HepG2 (cell line): ENCODE data around the gene INPP1. TPM values are rescaled to one million over a fixed set of nuclear protein-coding genes. Genes with fewer than 3 reads are reported as not detected.
A peak's percentile ranks its signal among the peaks of the same experiment; 100 is the strongest.

ENCODE experiments used
- BRD4 ChIP-seq: sonication (generic); formaldehyde crosslinking; IDR thresholded peaks from 2 replicates; pipeline ENCODE4 v1.4.0; 2020; ENCODE audit warnings: missing genetic modification reagents
- CAMTA2 ChIP-seq: sonication (generic); formaldehyde crosslinking; IDR thresholded peaks from 2 replicates; pipeline ENCODE4 v1.4.0; 2020; ENCODE audit warnings: mild to moderate bottlenecking, missing genetic modification reagents, borderline replicate concordance
- CEBPB ChIP-seq: IDR thresholded peaks from 2 replicates; pipeline ENCODE4 v1.6.1; 2011; ENCODE audit warnings: low read depth, low read length, improper control_type of control experiment, borderline replicate concordance
- EHMT2 ChIP-seq: fragments of 200-600 bp; sonication (generic); IDR thresholded peaks from 2 replicates; pipeline ENCODE4 v1.7.0; 2017; ENCODE audit warnings: antibody characterized with exemption, low read depth, low read length, borderline replicate concordance
- HNF4A ChIP-seq: sonication (generic); formaldehyde crosslinking; IDR thresholded peaks from 2 replicates; pipeline ENCODE4 v1.4.0; 2020; ENCODE audit warnings: missing genetic modification reagents
- IKZF1 ChIP-seq: fragments of 450-650 bp; IDR thresholded peaks from 2 replicates; pipeline ENCODE4 v1.7.1; 2016
- MEF2D ChIP-seq: sonication (generic); formaldehyde crosslinking; IDR thresholded peaks from 2 replicates; pipeline ENCODE4 v1.5.1; 2020; ENCODE audit warnings: mild to moderate bottlenecking, missing genetic modification reagents
- NFE2L1 ChIP-seq: sonication (generic); formaldehyde crosslinking; IDR thresholded peaks from 2 replicates; pipeline ENCODE4 v1.4.0; 2020; ENCODE audit warnings: missing genetic modification reagents, mild to moderate bottlenecking, borderline replicate concordance
- NR1H2 ChIP-seq: sonication (generic); formaldehyde crosslinking; IDR thresholded peaks from 2 replicates; pipeline ENCODE4 v1.8.1; 2022; ENCODE audit warnings: low read depth, missing genetic modification reagents, borderline replicate concordance
- NRL ChIP-seq: sonication (generic); formaldehyde crosslinking; IDR thresholded peaks from 2 replicates; pipeline ENCODE4 v1.5.0; 2020; ENCODE audit warnings: missing genetic modification reagents, mild to moderate bottlenecking, moderate library complexity, borderline replicate concordance
- PHB2 ChIP-seq: fragments of 450-650 bp; IDR thresholded peaks from 2 replicates; pipeline ENCODE4 v1.6.1; 2018; ENCODE audit not compliant: partially characterized antibody
- PHF5A ChIP-seq: IDR thresholded peaks from one replicate; pipeline ENCODE4 v1.6.1; 2018; ENCODE audit warnings: low read depth, missing genetic modification reagents; ENCODE audit not compliant: unreplicated experiment
- POLR2AphosphoS2 ChIP-seq: IDR thresholded peaks from 2 replicates; pipeline ENCODE4 v1.6.1; 2011; ENCODE audit warnings: low read depth, low read length, improper control_type of control experiment
- PRDM10 ChIP-seq: sonication (generic); formaldehyde crosslinking; IDR thresholded peaks from 2 replicates; pipeline ENCODE4 v1.4.0; 2020; ENCODE audit warnings: low read depth, missing genetic modification reagents
- SRF ChIP-seq: IDR thresholded peaks from 2 replicates; pipeline ENCODE4 v1.6.1; 2011; ENCODE audit warnings: mild to moderate bottlenecking, low read depth, low read length, moderate library complexity
- THAP11 ChIP-seq: IDR thresholded peaks from 2 replicates; pipeline ENCODE4 v1.6.1; 2016; ENCODE audit warnings: missing biosample characterization, missing genetic modification reagents
- ZNF549 ChIP-seq: sonication (generic); formaldehyde crosslinking; IDR thresholded peaks from 2 replicates; pipeline ENCODE4 v1.5.0; 2020; ENCODE audit warnings: missing genetic modification reagents
- ZSCAN31 ChIP-seq: sonication (generic); formaldehyde crosslinking; IDR thresholded peaks from 2 replicates; pipeline ENCODE4 v1.5.0; 2020; ENCODE audit warnings: low read depth, mild to moderate bottlenecking, missing genetic modification reagents
- polyA plus RNA-seq, 8 experiments: library from polyadenylated mRNA; depleted of rRNA in 3 of 8; stranded (reverse) in 7 of 8; unstranded in 1 of 8; fragments of >200 nt; fragmentation: Illumina TruSeq in 4 of 8; extraction: Trizol in 4 of 8; gene quantifications; 2 replicates each; pipeline versions ENCODE4 v1.2.1 to v1.2.3, GENCODE V29; 2011 to 2016; ENCODE audit warnings: low read depth in 4 of 8, missing spikeins in 1 of 8, mixed read lengths in 1 of 8; ENCODE audit not compliant: insufficient read depth in 1 of 8
- total RNA-seq, 5 experiments: library from RNA; depleted of rRNA; stranded (reverse); fragments of >200 nt; fragmentation: Illumina TruSeq; extraction: Trizol; gene quantifications; 2 replicates each; pipeline ENCODE4 v1.2.3, GENCODE V29; 2016; ENCODE audit warnings: low read depth in 1 of 5
- TF ChIP-seq, protein P1 (sequence below): sonication (generic); formaldehyde crosslinking; IDR thresholded peaks from 2 replicates; pipeline ENCODE4 v1.4.0; 2020; ENCODE audit warnings: missing genetic modification reagents, borderline replicate concordance
- TF ChIP-seq, protein P2 (sequence below): sonication (generic); formaldehyde crosslinking; IDR thresholded peaks from 2 replicates; pipeline ENCODE4 v1.4.0; 2020; ENCODE audit warnings: missing genetic modification reagents, borderline replicate concordance

Gene INPP1
- total and polyA plus RNA-seq, 2 of the 13 experiments (the other 11 are each of a cell fraction or from before 2014, with no cell fraction given) = 10.0 to 13.3 TPM

- TF ChIP-seq CAMTA2 (CRISPR knock-in tag) (peak; percentile 92; the same call in 1 of the 2 replicates), PRDM10 (CRISPR knock-in tag) (peak; percentile 50), PHF5A (CRISPR knock-in tag) (peak; percentile 87), MEF2D (peak; percentile 86; the same call in 1 of the 2 replicates), HNF4A (CRISPR knock-in tag) (0 out of 2 replicates have a peak, but pooled peaks have one; percentile 51), PHB2 (no peak), NFE2L1 (no peak), SRF (0 out of 2 replicates have a peak, but pooled peaks have one; percentile 16), NRL (CRISPR knock-in tag) (no peak), BRD4 (CRISPR knock-in tag) (peak; percentile 46; the same call in 1 of the 2 replicates), EHMT2 (no peak; the same call in 1 of the 2 replicates), NR1H2 (CRISPR knock-in tag) (no peak), ZNF549 (no peak), IKZF1 (no peak), ZSCAN31 (CRISPR knock-in tag) (peak; percentile 93; the same call in 1 of the 2 replicates), THAP11 (CRISPR knock-in tag) (peak; percentile 95), CEBPB (no peak), POLR2AphosphoS2 (no peak)
- TF ChIP-seq, protein P1, sequence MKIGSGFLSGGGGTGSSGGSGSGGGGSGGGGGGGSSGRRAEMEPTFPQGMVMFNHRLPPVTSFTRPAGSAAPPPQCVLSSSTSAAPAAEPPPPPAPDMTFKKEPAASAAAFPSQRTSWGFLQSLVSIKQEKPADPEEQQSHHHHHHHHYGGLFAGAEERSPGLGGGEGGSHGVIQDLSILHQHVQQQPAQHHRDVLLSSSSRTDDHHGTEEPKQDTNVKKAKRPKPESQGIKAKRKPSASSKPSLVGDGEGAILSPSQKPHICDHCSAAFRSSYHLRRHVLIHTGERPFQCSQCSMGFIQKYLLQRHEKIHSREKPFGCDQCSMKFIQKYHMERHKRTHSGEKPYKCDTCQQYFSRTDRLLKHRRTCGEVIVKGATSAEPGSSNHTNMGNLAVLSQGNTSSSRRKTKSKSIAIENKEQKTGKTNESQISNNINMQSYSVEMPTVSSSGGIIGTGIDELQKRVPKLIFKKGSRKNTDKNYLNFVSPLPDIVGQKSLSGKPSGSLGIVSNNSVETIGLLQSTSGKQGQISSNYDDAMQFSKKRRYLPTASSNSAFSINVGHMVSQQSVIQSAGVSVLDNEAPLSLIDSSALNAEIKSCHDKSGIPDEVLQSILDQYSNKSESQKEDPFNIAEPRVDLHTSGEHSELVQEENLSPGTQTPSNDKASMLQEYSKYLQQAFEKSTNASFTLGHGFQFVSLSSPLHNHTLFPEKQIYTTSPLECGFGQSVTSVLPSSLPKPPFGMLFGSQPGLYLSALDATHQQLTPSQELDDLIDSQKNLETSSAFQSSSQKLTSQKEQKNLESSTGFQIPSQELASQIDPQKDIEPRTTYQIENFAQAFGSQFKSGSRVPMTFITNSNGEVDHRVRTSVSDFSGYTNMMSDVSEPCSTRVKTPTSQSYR = peak; percentile 63; the same call in 1 of the 2 replicates
- TF ChIP-seq, protein P2, sequence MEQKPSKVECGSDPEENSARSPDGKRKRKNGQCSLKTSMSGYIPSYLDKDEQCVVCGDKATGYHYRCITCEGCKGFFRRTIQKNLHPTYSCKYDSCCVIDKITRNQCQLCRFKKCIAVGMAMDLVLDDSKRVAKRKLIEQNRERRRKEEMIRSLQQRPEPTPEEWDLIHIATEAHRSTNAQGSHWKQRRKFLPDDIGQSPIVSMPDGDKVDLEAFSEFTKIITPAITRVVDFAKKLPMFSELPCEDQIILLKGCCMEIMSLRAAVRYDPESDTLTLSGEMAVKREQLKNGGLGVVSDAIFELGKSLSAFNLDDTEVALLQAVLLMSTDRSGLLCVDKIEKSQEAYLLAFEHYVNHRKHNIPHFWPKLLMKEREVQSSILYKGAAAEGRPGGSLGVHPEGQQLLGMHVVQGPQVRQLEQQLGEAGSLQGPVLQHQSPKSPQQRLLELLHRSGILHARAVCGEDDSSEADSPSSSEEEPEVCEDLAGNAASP (CRISPR knock-in tag) = peak; percentile 82
These were observed 23.6 kb upstream of the INPP1 start, which contains the start of gene HIBCH (continued) for GRCh38 chr2:190319555-190320498.
